A549 (cell line): Measurements from ENCODE around the gene MAPKAPK5. TPM values are rescaled to one million over a fixed set of nuclear protein-coding genes. Genes with fewer than 3 reads are reported as not detected.

Experiments used
- ATAC-seq, 2 experiments: fragments of 200-7000 bp in 1 of 2; fragments of >200 bp in 1 of 2; cut with Nextera tagmentation in 1 of 2; cut with Tn5 transposase in 1 of 2; 3 replicates each; pipeline versions ENCODE4 v1.8.0 to v1.9.1; 2018 to 2020; ENCODE audit warnings: mild to moderate bottlenecking in 1 of 2, moderate library complexity in 1 of 2
- CTCF ChIA-PET: fragments of 300-600 bp; sonication (Branson Sonifier 250); formaldehyde crosslinking; extraction: SDS; loops from one replicate; lab custom pipeline; 2021; ENCODE audit warnings: antibody characterized with exemption, inconsistent platforms; lab: Yijun Ruan, JAX
- POLR2A ChIA-PET: fragments of 350-600 bp; formaldehyde crosslinking; extraction: SDS; loops from one replicate; lab custom pipeline; 2021; ENCODE audit warnings: antibody characterized with exemption, inconsistent platforms; lab: Yijun Ruan, JAX
- DNase-seq, 2 experiments: peaks; one replicate each; pipeline versions ENCODE4 v3.0.0 to v3.0.0-alpha.2; 2011 to 2016; ENCODE audit warnings: low read depth in 1 of 2, low spot score in 1 of 2
- FAIRE-seq: peaks from 2 replicates; lab custom pipeline; 2011; peaks lifted over from hg19 to GRCh38; lab: Jason Lieb, UNC
- H3K27ac ChIP-seq, 2 experiments: fragments of >200 bp; sonication (Bioruptor Twin); formaldehyde crosslinking; 3 replicates each; pipeline ENCODE4 v1.5.1; 2016 to 2017
- H3K4me1 ChIP-seq: fragments of >200 bp; sonication (Bioruptor Twin); formaldehyde crosslinking; 3 replicates; pipeline ENCODE4 v1.6.1; 2016
- H3K4me2 ChIP-seq: fragments of >200 bp; sonication (Bioruptor Twin); formaldehyde crosslinking; 3 replicates; pipeline ENCODE4 v1.6.1; 2016
- H3K4me3 ChIP-seq: fragments of >200 bp; sonication (Bioruptor Twin); formaldehyde crosslinking; 3 replicates; pipeline ENCODE4 v1.5.1; 2016
- H3K9me3 ChIP-seq: fragments of >200 bp; sonication (Bioruptor Twin); formaldehyde crosslinking; 3 replicates; pipeline ENCODE4 v1.6.1; 2016
- CBX2 ChIP-seq: fragments of 200-600 bp; sonication (generic); IDR thresholded peaks from 2 replicates; pipeline ENCODE4 v1.6.1; 2016; ENCODE audit warnings: low read depth, mild to moderate bottlenecking, borderline replicate concordance
- EHF ChIP-seq: fragments of 250-450 bp; sonication (Bioruptor Pico); IDR thresholded peaks from 2 replicates; pipeline ENCODE4 v1.5.0; 2020; ENCODE audit warnings: mild to moderate bottlenecking
- ELK1 ChIP-seq: fragments of 150-350 bp; IDR thresholded peaks from 2 replicates; pipeline ENCODE4 v1.6.1; 2014; ENCODE audit warnings: low read depth, mild to moderate bottlenecking, low read length
- EP300 ChIP-seq, 2 experiments: fragments of >200 bp; sonication (Bioruptor Twin); formaldehyde crosslinking; IDR thresholded peaks; 2 replicates in 1 of 2; 3 replicates in 1 of 2; pipeline ENCODE4 v1.6.1; 2016 to 2017
- GATA3 ChIP-seq: IDR thresholded peaks from 2 replicates; pipeline ENCODE4 v1.6.1; 2012; ENCODE audit warnings: borderline replicate concordance
- HDAC2 ChIP-seq: fragments of 200-600 bp; sonication (generic); IDR thresholded peaks from 2 replicates; pipeline ENCODE4 v1.6.1; 2016
- HOXA7 ChIP-seq: fragments of 250-450 bp; sonication (Bioruptor Pico); IDR thresholded peaks from 2 replicates; pipeline ENCODE4 v1.5.0; 2020; ENCODE audit warnings: mild to moderate bottlenecking, moderate library complexity
- JUN ChIP-seq, 2 experiments: fragments of >200 bp; sonication (Bioruptor Twin); formaldehyde crosslinking; IDR thresholded peaks; 2 replicates in 1 of 2; 3 replicates in 1 of 2; pipeline ENCODE4 v1.6.1; 2016 to 2017
- MAFK ChIP-seq: fragments of 450-650 bp; IDR thresholded peaks from 2 replicates; pipeline ENCODE4 v1.6.1; 2014; ENCODE audit not compliant: partially characterized antibody
- MAX ChIP-seq: IDR thresholded peaks from 2 replicates; pipeline ENCODE4 v1.6.1; 2012
- MYC ChIP-seq: IDR thresholded peaks from 2 replicates; pipeline ENCODE4 v1.6.1; 2012; ENCODE audit warnings: mild to moderate bottlenecking, inconsistent platforms, low read length, improper control_type of control experiment, borderline replicate concordance
- PBX3 ChIP-seq: IDR thresholded peaks from 2 replicates; pipeline ENCODE4 v1.6.1; 2012
- PHF8 ChIP-seq: fragments of 200-600 bp; sonication (generic); IDR thresholded peaks from 2 replicates; pipeline ENCODE4 v1.6.1; 2016; ENCODE audit warnings: low read depth, mild to moderate bottlenecking, antibody characterized with exemption, moderate library complexity, borderline replicate concordance
- POLR2A ChIP-seq: IDR thresholded peaks from 2 replicates; pipeline ENCODE4 v1.6.1; 2012; ENCODE audit warnings: mild to moderate bottlenecking, low read length
- RAD21 ChIP-seq, 2 experiments: fragments of >200 bp in 1 of 2; sonication (Bioruptor Twin) in 1 of 2; formaldehyde crosslinking in 1 of 2; IDR thresholded peaks in 1 of 2; conservative IDR thresholded peaks in 1 of 2; 2 replicates in 1 of 2; 3 replicates in 1 of 2; pipeline ENCODE4 v1.6.1; 2012 to 2018; ENCODE audit warnings: inconsistent platforms in 1 of 2
- RFX5 ChIP-seq: fragments of 450-650 bp; IDR thresholded peaks from 2 replicates; pipeline ENCODE4 v1.7.1; 2014; ENCODE audit warnings: antibody characterized with exemption, mild to moderate bottlenecking, moderate library complexity
- RNF2 ChIP-seq: fragments of 200-600 bp; sonication (generic); IDR thresholded peaks from 2 replicates; pipeline ENCODE4 v1.6.1; 2016; ENCODE audit warnings: low read depth, mild to moderate bottlenecking, antibody characterized with exemption, moderate library complexity, borderline replicate concordance
- TFCP2L1 ChIP-seq: fragments of 250-450 bp; sonication (Bioruptor Pico); IDR thresholded peaks from 2 replicates; pipeline ENCODE4 v1.5.0; 2021; ENCODE audit warnings: mild to moderate bottlenecking
- TP53 ChIP-seq: fragments of 250-450 bp; sonication (Bioruptor Pico); IDR thresholded peaks from 2 replicates; pipeline ENCODE4 v1.5.0; 2021; ENCODE audit warnings: mild to moderate bottlenecking, moderate library complexity
- WGBS: methylation state at CpG from one replicate; pipeline ENCODE4 v1.1.6; 2017; ENCODE audit errors: missing lambda C conversion rate; 5-methylcytosine and 5-hydroxymethylcytosine counted together
- polyA plus RNA-seq, 4 experiments: library from polyadenylated mRNA; depleted of rRNA in 3 of 4; stranded (reverse); fragments of >200 nt; fragmentation: RNase III in 1 of 4; extraction: RNeasy Plus Mini Kit Qiagen cat#74134 plus additional on column Dnase treatment in 1 of 4; gene quantifications; 2 replicates in 3 of 4; 3 replicates in 1 of 4; pipeline ENCODE4 v1.2.3, GENCODE V29; 2011 to 2017

MAPKAPK5 gene
- polyA plus RNA-seq, 2 of the 4 experiments (the other 2 are of a cell fraction): 33.9 to 69.5 TPM

- Histone ChIP-seq H3K27ac (no peak overlapping the region), H3K4me3 (no peak overlapping the region), H3K4me1 (no peaks in the 10 kb centered on the region), H3K9me3 (no peaks in the 10 kb centered on the region)
- WGBS: 94% methylated on average over 1 of the region's 1 CpG
- no peak for FAIRE-seq
- CTCF ChIA-PET: interaction anchor here (0.6 to 1.1 kb wide), 2 partner anchors 517 to 1009 kb away, joined by 3 read pairs; no protein-coding TSS in a partner anchor
- ATAC-seq: no peak
- TF ChIP-seq MAFK (peak; percentile 26), CBX2 (no peak)
- TF ChIP-seq, all 56 proteins: peak for 1
- DNase-seq: no peak
- no peak overlapping the region for H3K4me2 ChIP-seq
- POLR2A ChIA-PET: interaction anchor here (0.5 kb wide), 1 partner anchor 317 kb away, joined by 7 read pairs; no protein-coding TSS in a partner anchor
Measured at GRCh38 chr12:111869671-111870070, 27.6 kb downstream of the MAPKAPK5 start.

GRCh38 chr12:111870216-111870615 is 28.2 kb downstream of the MAPKAPK5 start:
- POLR2A ChIA-PET: interaction anchor here (0.5 kb wide), 1 partner anchor 316 kb away, joined by 7 read pairs; no protein-coding TSS in a partner anchor
- CTCF ChIA-PET: interaction anchor here (1.1 kb wide), 1 partner anchor 517 kb away, joined by 3 read pairs; no protein-coding TSS in a partner anchor
- Histone ChIP-seq H3K4me2 (no peak overlapping the region), H3K9me3 (no peaks in the 10 kb centered on the region), H3K4me3 (no peak overlapping the region), H3K4me1 (no peaks in the 10 kb centered on the region), H3K27ac (no peak overlapping the region)
- FAIRE-seq (no peak), DNase-seq (no peak), ATAC-seq (no peak)
- TF ChIP-seq POLR2A (no peak), PHF8 (no peak), GATA3 (no peak), EHF (CRISPR knock-in tag) (no peak), JUN (IDR thresholded peaks at IDR 0.05) (no peak), RFX5 (no peak), ELK1 (no peak), HOXA7 (CRISPR knock-in tag) (no peak), TFCP2L1 (CRISPR knock-in tag) (no peak), RNF2 (no peak), MAX (no peak)
- 93% methylated on average over 6 of the region's 6 CpGs for WGBS

GRCh38 chr12:111870706-111871105 is 28.7 kb downstream of the MAPKAPK5 start:
- no peak overlapping the region for H3K27ac ChIP-seq
- H3K4me2 ChIP-seq: no peak overlapping the region
- ATAC-seq: no peak
- no peak for FAIRE-seq
- 89% methylated on average over 2 of the region's 2 CpGs for WGBS
- DNase-seq: no peak
- no peaks in the 10 kb centered on the region for H3K9me3 ChIP-seq
- H3K4me1 ChIP-seq: no peaks in the 10 kb centered on the region
- POLR2A ChIA-PET: no interaction called here
- CTCF ChIA-PET: interaction anchor here (0.9 kb wide), 1 partner anchor 64 kb away, joined by 3 read pairs; no protein-coding TSS in a partner anchor
- no peak for TF ChIP-seq EP300 (IDR thresholded peaks at IDR 0.05)
- no peak overlapping the region for H3K4me3 ChIP-seq

GRCh38 chr12:111873113-111873512 is 31.1 kb downstream of the MAPKAPK5 start:
- FAIRE-seq (no peak), ATAC-seq (no peak), DNase-seq (no peak)
- CTCF ChIA-PET: interaction anchor here (0.5 kb wide), 1 partner anchor 41 kb away, joined by 3 read pairs; no protein-coding TSS in a partner anchor
- 89% methylated on average over 7 of the region's 7 CpGs for WGBS
- POLR2A ChIA-PET: no interaction called here
- H3K9me3 ChIP-seq: no peaks in the 10 kb centered on the region
- no peak overlapping the region for H3K27ac ChIP-seq
- TF ChIP-seq PBX3 (no peak), EHF (CRISPR knock-in tag) (no peak), MYC (no peak), RNF2 (no peak), POLR2A (no peak), CBX2 (no peak), HOXA7 (CRISPR knock-in tag) (no peak), TP53 (CRISPR knock-in tag) (no peak), RAD21 (conservative IDR thresholded peaks at IDR 0.05 in 1 of 2, IDR thresholded peaks at IDR 0.05 in 1 of 2) (no peak), HDAC2 (no peak)
- no peaks in the 10 kb centered on the region for H3K4me1 ChIP-seq
- H3K4me2 ChIP-seq: no peak overlapping the region
- no peak overlapping the region for H3K4me3 ChIP-seq
